GM13976 (cell line): ENCODE measurements around the gene PACS2.
"Not testable (repeated sequence)": the region's sequence is repeated elsewhere in the genome, so short reads cannot be mapped to it uniquely, and the experiment has no call there.

Experiments used
- DNase-seq: peaks from one replicate; pipeline ENCODE4 v3.0.0; 2012; ENCODE audit warnings: low spot score
- in situ Hi-C: fragments of 300-500 bp; cut with MboI; formaldehyde crosslinking; loops from one replicate; pipeline ENCODE4 v1.12.0; 2022; ENCODE audit warnings: low sequenced_read_pairs, mixed read lengths, inconsistent platforms; ENCODE audit not compliant: unreplicated experiment
- TF ChIP-seq, protein P1 (sequence below): IDR thresholded peaks from 2 replicates; pipeline ENCODE4 v1.5.1; 2012; ENCODE audit warnings: borderline replicate concordance, mild to moderate bottlenecking; ENCODE audit not compliant: insufficient read depth; ENCODE audit errors: extremely low read depth, missing control alignments, control extremely low read depth

PACS2 gene

GRCh38 chr14:105324871-105325270 lies 10.3 kb downstream of the PACS2 start:
- DNase-seq, result no peak
- TF ChIP-seq, protein P1, sequence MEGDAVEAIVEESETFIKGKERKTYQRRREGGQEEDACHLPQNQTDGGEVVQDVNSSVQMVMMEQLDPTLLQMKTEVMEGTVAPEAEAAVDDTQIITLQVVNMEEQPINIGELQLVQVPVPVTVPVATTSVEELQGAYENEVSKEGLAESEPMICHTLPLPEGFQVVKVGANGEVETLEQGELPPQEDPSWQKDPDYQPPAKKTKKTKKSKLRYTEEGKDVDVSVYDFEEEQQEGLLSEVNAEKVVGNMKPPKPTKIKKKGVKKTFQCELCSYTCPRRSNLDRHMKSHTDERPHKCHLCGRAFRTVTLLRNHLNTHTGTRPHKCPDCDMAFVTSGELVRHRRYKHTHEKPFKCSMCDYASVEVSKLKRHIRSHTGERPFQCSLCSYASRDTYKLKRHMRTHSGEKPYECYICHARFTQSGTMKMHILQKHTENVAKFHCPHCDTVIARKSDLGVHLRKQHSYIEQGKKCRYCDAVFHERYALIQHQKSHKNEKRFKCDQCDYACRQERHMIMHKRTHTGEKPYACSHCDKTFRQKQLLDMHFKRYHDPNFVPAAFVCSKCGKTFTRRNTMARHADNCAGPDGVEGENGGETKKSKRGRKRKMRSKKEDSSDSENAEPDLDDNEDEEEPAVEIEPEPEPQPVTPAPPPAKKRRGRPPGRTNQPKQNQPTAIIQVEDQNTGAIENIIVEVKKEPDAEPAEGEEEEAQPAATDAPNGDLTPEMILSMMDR, result no peak
- in situ Hi-C loops, result no loop called here

DNA sequence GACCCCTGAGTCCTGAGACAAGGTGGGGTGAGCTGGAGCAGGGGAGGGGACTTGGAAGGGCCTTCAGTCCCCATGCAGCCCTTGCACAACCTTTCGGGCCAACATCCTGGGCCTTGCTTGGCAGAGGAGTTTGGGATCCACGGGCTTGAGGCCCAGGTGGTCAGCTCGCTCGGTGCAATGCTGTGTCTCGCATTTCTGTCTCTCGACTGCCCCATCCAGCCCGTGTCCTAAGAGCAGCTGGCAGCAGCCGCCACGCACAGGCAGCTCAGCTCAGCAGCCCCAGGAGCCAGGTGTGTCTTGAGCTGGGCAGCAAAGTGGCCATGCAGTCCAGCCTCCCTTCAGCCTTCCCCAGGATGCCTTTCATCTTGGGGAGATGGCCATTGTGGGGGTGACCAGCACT lies 10.8 kb downstream of the PACS2 start:
- TF ChIP-seq, protein P1, result no peak
- no peak for DNase-seq
- in situ Hi-C loops, result no loop called here

GRCh38 chr14:105325716-105326567 lies 11.4 kb downstream of the PACS2 start:
- TF ChIP-seq, protein P1, result no peak
- in situ Hi-C loops, result no loop called here
- DNase-seq, result no peak

- in situ Hi-C loops, result no loop called here
- DNase-seq, result no peak
Observed at GRCh38 chr14:105326568-105326867, 12.0 kb downstream of the PACS2 start.

DNA sequence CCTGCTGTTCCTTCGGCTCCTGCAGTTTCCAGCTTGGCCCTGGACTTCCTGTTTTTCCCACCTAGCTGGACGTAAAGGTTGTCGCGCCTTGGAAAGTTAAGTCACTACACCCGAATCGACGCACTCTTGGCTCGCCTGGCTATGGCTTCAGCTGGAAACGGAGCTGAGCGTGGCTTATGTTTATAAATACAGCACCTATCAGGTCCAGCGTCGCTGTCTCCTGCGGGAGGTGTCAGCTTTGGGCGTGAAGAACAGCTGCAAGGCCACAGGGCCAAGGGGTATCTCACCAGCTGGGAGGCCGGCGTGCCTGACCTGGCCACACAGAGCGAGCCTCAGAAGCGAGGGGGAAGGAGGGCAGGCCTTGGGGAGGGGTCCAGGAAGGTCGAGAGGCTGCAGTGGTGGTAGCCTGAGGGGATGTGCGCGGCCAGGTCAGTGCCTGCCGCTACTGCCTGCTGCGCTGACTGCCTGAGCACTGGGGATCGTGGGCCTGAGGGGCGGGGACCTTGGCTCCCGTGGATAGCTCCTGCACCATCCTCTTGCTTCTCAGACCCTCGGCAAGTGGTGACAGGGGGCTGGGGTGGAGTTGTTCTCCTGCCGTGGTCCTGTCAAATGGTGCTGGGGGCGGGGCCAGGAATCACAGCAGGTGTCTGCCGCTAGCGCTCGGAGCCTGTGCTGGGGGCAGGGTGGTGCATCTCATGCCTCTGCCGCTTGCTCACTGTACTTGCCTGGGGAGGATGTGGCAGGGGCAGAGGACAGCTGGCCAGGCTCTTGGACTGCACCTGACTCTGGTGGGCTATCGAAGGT lies 12.5 kb downstream of the PACS2 start:
- DNase-seq, result no peak
- TF ChIP-seq, protein P1, result no peak
- in situ Hi-C loops, result no loop called here

More at GRCh38 chr14:105326568-105326867, 12.0 kb downstream of the PACS2 start:
- TF ChIP-seq, protein P1, result no peak

GRCh38 chr14:105327695-105328045 lies 13.1 kb downstream of the PACS2 start:
- DNase-seq, in situ Hi-C loops: not testable (repeated sequence)
